ENCODE results near the gene BHLHA15.

- TF ChIP-seq POLR2AphosphoS5 (IDR thresholded peaks at IDR 0.05), result no peak
- no peak for TF ChIP-seq CTCF (IDR thresholded peaks at IDR 0.05)
- no peak for TF ChIP-seq POLR2A (IDR thresholded peaks at IDR 0.05)
- TF ChIP-seq EP300 (IDR thresholded peaks at IDR 0.05; ENCODE audit: low read depth), result no peak
Measured at GRCh38 chr7:98249106-98249505, 37.9 kb downstream of the BHLHA15 start.

Measured in transverse colon (tissue), 4 donors.